H9 (cell line): Measurements from ENCODE around the gene ITPR3. TPM values are rescaled to one million over a fixed set of nuclear protein-coding genes. Genes with fewer than 3 reads are reported as not detected.

Experiments
- DNase-seq: peaks from one replicate; pipeline ENCODE4 v3.0.0-alpha.2; 2017
- H2AFZ ChIP-seq: one replicate; pipeline ENCODE4 v1.6.1; 2013; ENCODE audit warnings: mild to moderate bottlenecking, low read length, control low read depth, moderate library complexity
- H2AK5ac ChIP-seq: 2 replicates; pipeline ENCODE4 v1.6.1; 2013; ENCODE audit warnings: low read length, control low read depth, mixed read lengths; ENCODE audit not compliant: insufficient read length
- H2BK120ac ChIP-seq: one replicate; pipeline ENCODE4 v1.6.1; 2013; ENCODE audit warnings: low read depth, mild to moderate bottlenecking, low read length, control low read depth, inconsistent platforms; ENCODE audit not compliant: poor library complexity, severe bottlenecking
- H2BK12ac ChIP-seq: 2 replicates; pipeline ENCODE4 v1.6.1; 2013; ENCODE audit warnings: low read length, control low read depth, mixed read lengths, low read depth; ENCODE audit not compliant: insufficient read length
- H2BK15ac ChIP-seq: 2 replicates; pipeline ENCODE4 v1.6.1; 2013; ENCODE audit warnings: low read depth, low read length, control low read depth
- H2BK20ac ChIP-seq: one replicate; pipeline ENCODE4 v1.6.1; 2013; ENCODE audit warnings: low read depth, mild to moderate bottlenecking, low read length, control low read depth, inconsistent platforms; ENCODE audit not compliant: poor library complexity, severe bottlenecking
- H2BK5ac ChIP-seq: 2 replicates; pipeline ENCODE4 v1.6.1; 2013; ENCODE audit warnings: low read length, control low read depth, mixed read lengths; ENCODE audit not compliant: insufficient read length
- H3K14ac ChIP-seq: 2 replicates; pipeline ENCODE4 v1.6.1; 2013; ENCODE audit warnings: low read length, control low read depth; ENCODE audit not compliant: insufficient read depth
- H3K18ac ChIP-seq: 2 replicates; pipeline ENCODE4 v1.6.1; 2013; ENCODE audit warnings: low read depth, mild to moderate bottlenecking, mixed read lengths, low read length, control low read depth; ENCODE audit not compliant: insufficient read length
- H3K23ac ChIP-seq: 2 replicates; pipeline ENCODE4 v1.6.1; 2013; ENCODE audit warnings: low read length, control low read depth, mixed read lengths, low read depth; ENCODE audit not compliant: insufficient read length
- H3K23me2 ChIP-seq: 2 replicates; pipeline ENCODE4 v1.6.1; 2013; ENCODE audit warnings: low read depth, mild to moderate bottlenecking, mixed read lengths, low read length, control low read depth; ENCODE audit not compliant: insufficient read length, poor library complexity, severe bottlenecking
- H3K27ac ChIP-seq: 2 replicates; pipeline ENCODE4 v1.5.1; 2013; ENCODE audit warnings: low read length, control low read depth, mixed read lengths, low read depth; ENCODE audit not compliant: insufficient read length
- H3K27me3 ChIP-seq: 2 replicates; pipeline ENCODE4 v1.6.1; 2013; ENCODE audit warnings: low read length, control low read depth, inconsistent platforms; ENCODE audit not compliant: insufficient read depth
- H3K4ac ChIP-seq: 2 replicates; pipeline ENCODE4 v1.6.1; 2013; ENCODE audit warnings: low read depth, mild to moderate bottlenecking, control low read depth, inconsistent platforms, low read length, moderate library complexity
- H3K4me1 ChIP-seq: 2 replicates; pipeline ENCODE4 v1.6.1; 2013; ENCODE audit warnings: low read length, control low read depth, inconsistent platforms; ENCODE audit not compliant: insufficient read depth
- H3K4me2 ChIP-seq: 2 replicates; pipeline ENCODE4 v1.6.1; 2013; ENCODE audit warnings: low read length, control low read depth, mixed read lengths; ENCODE audit not compliant: insufficient read length, insufficient read depth
- H3K56ac ChIP-seq: 2 replicates; pipeline ENCODE4 v1.6.1; 2013; ENCODE audit warnings: low read depth, mild to moderate bottlenecking, mixed read lengths, low read length, control low read depth; ENCODE audit not compliant: insufficient read length
- H3K79me1 ChIP-seq: 2 replicates; pipeline ENCODE4 v1.6.1; 2013; ENCODE audit warnings: low read depth, mild to moderate bottlenecking, moderate library complexity, low read length, control low read depth, inconsistent platforms; ENCODE audit not compliant: insufficient read depth, poor library complexity, severe bottlenecking
- H3K79me2 ChIP-seq: 2 replicates; pipeline ENCODE4 v1.6.1; 2013; ENCODE audit warnings: low read length, control low read depth, inconsistent platforms; ENCODE audit not compliant: insufficient read depth
- H3K9ac ChIP-seq: 2 replicates; pipeline ENCODE4 v1.6.1; 2013; ENCODE audit warnings: low read length, control low read depth, mixed read lengths; ENCODE audit not compliant: insufficient read length; ENCODE audit errors: extremely low read depth
- H3K9me3 ChIP-seq: one replicate; pipeline ENCODE4 v1.6.1; 2013; ENCODE audit warnings: low read depth, low read length, inconsistent platforms; ENCODE audit not compliant: control insufficient read depth
- H3T11ph ChIP-seq: one replicate; pipeline ENCODE4 v1.6.1; 2013; ENCODE audit warnings: mild to moderate bottlenecking, low read length, control low read depth, inconsistent platforms
- H4K20me1 ChIP-seq: one replicate; pipeline ENCODE4 v1.6.1; 2013; ENCODE audit not compliant: control insufficient read depth, insufficient read length, insufficient read depth
- H4K5ac ChIP-seq: 2 replicates; pipeline ENCODE4 v1.6.1; 2013; ENCODE audit warnings: low read depth, mild to moderate bottlenecking, mixed read lengths, low read length, control low read depth; ENCODE audit not compliant: insufficient read length
- H4K8ac ChIP-seq: replicated peaks from 2 replicates; pipeline ENCODE4 v1.6.1; 2013; ENCODE audit warnings: low read length, control low read depth, mixed read lengths, low read depth; ENCODE audit not compliant: insufficient read length
- H4K91ac ChIP-seq: 2 replicates; pipeline ENCODE4 v1.6.1; 2013; ENCODE audit warnings: low read depth, mild to moderate bottlenecking, moderate library complexity, mixed read lengths, low read length, control low read depth; ENCODE audit not compliant: insufficient read length
- H3K27ac Mint-ChIP-seq, 3 experiments: 2 replicates in 2 of 3; 3 replicates in 1 of 3; pipeline ENCODE4 v1.8.0; 2020 to 2021; ENCODE audit warnings: mixed read lengths in 3 of 3, mild to moderate bottlenecking in 1 of 3, moderate library complexity in 1 of 3
- H3K27me3 Mint-ChIP-seq: 2 replicates; pipeline ENCODE4 v1.8.0; 2021; ENCODE audit warnings: low read depth, mild to moderate bottlenecking, moderate library complexity, mixed read lengths
- H3K36me3 Mint-ChIP-seq, 3 experiments: 2 replicates in 2 of 3; 3 replicates in 1 of 3; pipeline ENCODE4 v1.8.0; 2020 to 2021; ENCODE audit warnings: low read depth in 3 of 3, mixed read lengths in 3 of 3; ENCODE audit not compliant: insufficient read depth in 1 of 3
- H3K4me1 Mint-ChIP-seq, 2 experiments: 2 replicates each; pipeline ENCODE4 v1.8.0; 2020; ENCODE audit warnings: mixed read lengths in 2 of 2
- H3K4me3 Mint-ChIP-seq, 2 experiments: 2 replicates in 1 of 2; 3 replicates in 1 of 2; pipeline ENCODE4 v1.8.0; 2020 to 2021; ENCODE audit warnings: mild to moderate bottlenecking in 2 of 2, mixed read lengths in 2 of 2, moderate library complexity in 1 of 2
- H3K9me3 Mint-ChIP-seq, 2 experiments: 2 replicates in 1 of 2; 3 replicates in 1 of 2; pipeline ENCODE4 v1.8.0; 2020; ENCODE audit warnings: mild to moderate bottlenecking in 2 of 2, mixed read lengths in 2 of 2, moderate library complexity in 1 of 2
- CTCF ChIP-seq: fragments of 200-600 bp; sonication (generic); conservative IDR thresholded peaks from 3 replicates; pipeline ENCODE4 v1.8.0; 2021; ENCODE audit warnings: antibody characterized with exemption, mild to moderate bottlenecking
- WGBS: extraction: QIAGEN DNeasy Blood & Tissue Kit; methylation state at CpG from one replicate; pipeline ENCODE4 v1.1.7; 2013; ENCODE audit warnings: missing lambda C conversion rate, low lambda C conversion rate, mixed read lengths; ENCODE audit not compliant: insufficient read length; ENCODE audit errors: extremely low coverage; 5-methylcytosine and 5-hydroxymethylcytosine counted together
- total RNA-seq: library from RNA; stranded (reverse); gene quantifications from 2 replicates; pipeline ENCODE4 v1.2.1, GENCODE V29; 2021

The ITPR3 gene
- total RNA-seq, 1 experiment from 2014 or later: 40.3 TPM

GRCh38 chr6:33740204-33740608, 119.1 kb downstream of the ITPR3 start:
- Histone ChIP-seq H3K18ac (no peak overlapping the region), H2AFZ (no peak overlapping the region), H4K20me1 (no peaks in the 10 kb centered on the region), H3K4me1 (no peaks in the 10 kb centered on the region; the same call in 1 of the 2 replicates), H2AK5ac (no peak overlapping the region), H2BK12ac (no peak overlapping the region), H3K4ac (no peak overlapping the region), H3K79me2 (no peaks in the 10 kb centered on the region), H2BK5ac (no peak overlapping the region), H3K27me3 (no peaks in the 10 kb centered on the region), H3K14ac (no peak overlapping the region; the same call in 1 of the 2 replicates), H4K5ac (no peak overlapping the region), H3K27ac (no peak overlapping the region), H3K9me3 (no peaks in the 10 kb centered on the region), H3K79me1 (no peaks in the 10 kb centered on the region), H2BK15ac (no peak overlapping the region), H3K23me2 (no peaks in the 10 kb centered on the region), H2BK120ac (no peak overlapping the region), H4K8ac (no peak overlapping the region), H3K9ac (no peak overlapping the region), H2BK20ac (no peak overlapping the region), H3T11ph (no peak overlapping the region), H3K23ac (no peak overlapping the region), H4K91ac (no peak overlapping the region), H3K4me2 (no peak overlapping the region), H3K56ac (no peak overlapping the region)
- Mint-ChIP-seq H3K4me3 (no peak overlapping the region), H3K4me1 (peaks cover 17 to 18% of the 10 kb centered on the region in 2 experiments), H3K36me3 (no peaks in the 10 kb centered on the region), H3K27me3 (peaks cover 2% of the 10 kb centered on the region), H3K9me3 (no peaks in the 10 kb centered on the region), H3K27ac (no peak overlapping the region)
- no peak for DNase-seq
- TF ChIP-seq CTCF: no peak
- no CpG with 5 or more reads among the region's 6 CpGs for WGBS
